ENCODE measurements around the gene OR6B2.
"Not testable (repeated sequence)": the region's sequence is repeated elsewhere in the genome, so short reads cannot be mapped to it uniquely, and the experiment has no call there.

OR6B2 gene

GRCh38 chr2:240030379-240031094 is at the start of gene OR6B2:
TSS of gene OR6B2 (minus strand) at chr2:240030429. CDS start at chr2:240030429, 0 bp downstream.
- DNase-seq, result no peak

- DNase-seq, result no peak
These were observed 48.4 kb upstream of the OR6B2 start for GRCh38 chr2:240078631-240079030.

GRCh38 chr2:240077442-240077841 is 47.2 kb upstream of the OR6B2 start:
- DNase-seq, result no peak

- DNase-seq, result no peak
These were observed 44.3 kb upstream of the OR6B2 start for GRCh38 chr2:240074545-240074944.

GRCh38 chr2:240070907-240071306 is 40.7 kb upstream of the OR6B2 start:
- no peak for DNase-seq

GRCh38 chr2:240069829-240070228 is 39.6 kb upstream of the OR6B2 start:
- DNase-seq, result no peak

GRCh38 chr2:240068193-240068592 is 38.0 kb upstream of the OR6B2 start:
- DNase-seq, result no peak

GRCh38 chr2:240066489-240066888 is 36.3 kb upstream of the OR6B2 start:
- no peak for DNase-seq

- no peak for DNase-seq
These were observed 34.7 kb upstream of the OR6B2 start for GRCh38 chr2:240064898-240065297.

GRCh38 chr2:240060977-240061591 is 30.9 kb upstream of the OR6B2 start:
- DNase-seq, result peak; percentile 58

GRCh38 chr2:240056678-240057077 is 26.4 kb upstream of the OR6B2 start:
- no peak for DNase-seq

GRCh38 chr2:240055177-240055917 is 25.1 kb upstream of the OR6B2 start:
- DNase-seq, result no peak

- no peak for DNase-seq
These were observed 23.2 kb upstream of the OR6B2 start, which contains the start of gene OR6B3 for GRCh38 chr2:240053173-240054155. TSS of gene OR6B3 (minus strand) at chr2:240053521.

GRCh38 chr2:240052524-240052923 is 22.3 kb upstream of the OR6B2 start:
- DNase-seq, result no peak

- DNase-seq, result no peak
These were observed 21.5 kb upstream of the OR6B2 start for GRCh38 chr2:240051697-240052096.

- DNase-seq, result no peak
These were observed 20.0 kb upstream of the OR6B2 start for GRCh38 chr2:240050278-240050677.

- no peak for DNase-seq
These were observed 18.0 kb upstream of the OR6B2 start for GRCh38 chr2:240048237-240048636.

GRCh38 chr2:240045098-240045497 is 14.9 kb upstream of the OR6B2 start:
- no peak for DNase-seq

GRCh38 chr2:240044096-240044495 is 13.9 kb upstream of the OR6B2 start:
- not testable (repeated sequence) for DNase-seq

GRCh38 chr2:240043279-240043989 is 13.2 kb upstream of the OR6B2 start:
- no peak for DNase-seq

- no peak for DNase-seq
These were observed 12.5 kb upstream of the OR6B2 start for GRCh38 chr2:240042740-240043139.

- DNase-seq, result no peak
These were observed 11.1 kb upstream of the OR6B2 start for GRCh38 chr2:240041363-240041762.
